ENCODE results near the gene CHRNA4.
"Not testable (repeated sequence)": the region's sequence is repeated elsewhere in the genome, so short reads cannot be mapped to it uniquely, and the experiment has no call there.

CHRNA4 gene

DNA sequence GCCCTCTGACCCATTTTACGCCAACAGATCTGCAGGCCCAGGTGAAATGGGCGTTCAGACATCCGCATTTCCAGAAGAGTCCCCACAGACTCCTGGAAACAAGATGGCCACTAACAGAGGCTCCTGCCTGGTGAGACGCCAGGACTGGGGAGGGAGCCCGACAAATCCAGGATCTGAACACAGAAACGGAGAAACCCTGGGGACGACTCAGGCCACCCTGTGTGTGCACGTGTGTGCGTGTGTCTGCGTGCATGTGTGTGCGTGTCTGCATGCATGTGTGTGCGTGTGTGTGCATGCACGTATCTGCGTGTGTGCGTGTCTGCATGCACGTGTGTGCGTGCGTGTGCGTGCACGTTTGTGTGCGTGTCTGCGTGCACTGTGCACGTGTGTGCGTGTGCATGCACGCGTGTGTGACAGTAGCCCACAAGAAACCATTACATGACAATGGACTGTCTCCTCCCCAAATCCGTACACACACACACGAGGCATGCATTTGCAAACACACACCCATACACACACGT lies 24.9 kb downstream of the CHRNA4 start:
- Histone ChIP-seq H2BK12ac (ENCODE audit: low read length) (peak overlapping the region; percentile 95), H3K4me1 (ENCODE audit: control insufficient read depth in 2 of 2, insufficient read depth in 1 of 2, low read depth in 1 of 2, low read length in 2 of 2) (peaks cover 0 to 2% of the 10 kb centered on the region in 2 donors), H4K91ac (ENCODE audit: low read depth, low read length, poor library complexity) (peak overlapping the region; percentile 34), H3K27me3 (ENCODE audit: control insufficient read depth in 3 of 3, insufficient read depth in 3 of 3, low read depth in 1 of 3, low read length in 3 of 3) (peaks cover 0 to 3% (median 0%) of the 10 kb centered on the region in 3 experiments), H2AFZ (ENCODE audit: low read length) (no peak overlapping the region), H2BK15ac (ENCODE audit: low read length) (no peak overlapping the region), H3K4ac (ENCODE audit: low read length) (peak overlapping the region; percentile 4), H2AK5ac (ENCODE audit: low read depth, low read length) (no peak overlapping the region), H3K27ac (replicated peaks; ENCODE audit: low read length) (no peak overlapping the region), H3K9me3 (replicated peaks in 1 of 2; ENCODE audit: control insufficient read depth in 2 of 2, insufficient read depth in 1 of 2, low read depth in 1 of 2, low read length in 2 of 2) (peaks cover 7 to 9% of the 10 kb centered on the region in 2 donors), H3K36me3 (replicated peaks in 1 of 2; ENCODE audit: control insufficient read depth in 2 of 2, insufficient read depth in 2 of 2, low read length in 2 of 2) (peaks cover 0 to 2% of the 10 kb centered on the region in 2 donors), H3K23ac (ENCODE audit: low read depth, low read length, poor library complexity) (peak overlapping the region; percentile 86), H3K14ac (ENCODE audit: low read length) (peak overlapping the region; percentile 99), H3K18ac (ENCODE audit: low read length) (peak overlapping the region; percentile 59), H3K9ac (ENCODE audit: low read depth, low read length, poor library complexity) (peak overlapping the region; percentile 91), H3K4me2 (ENCODE audit: insufficient read depth, low read length, poor library complexity, severe bottlenecking) (no peak overlapping the region), H2BK120ac (ENCODE audit: low read depth, low read length) (no peak overlapping the region), H3K4me3 (ENCODE audit: low read length in 2 of 2) (peak overlapping the region in 1 of 2 donors; percentile 72), H2BK5ac (ENCODE audit: low read length) (no peak overlapping the region), H4K8ac (ENCODE audit: low read depth, low read length) (no peak overlapping the region), H3K79me1 (ENCODE audit: low read depth, low read length) (peaks cover 2% of the 10 kb centered on the region)
- no peak for DNase-seq (ENCODE audit: low spot score)
- WGBS, 2 donors (ENCODE audit: extremely low coverage in 2 of 2, insufficient read length in 2 of 2, insufficient replicate concordance in 1 of 2) = no CpG with 5 or more reads among the region's 29 CpGs

DNA sequence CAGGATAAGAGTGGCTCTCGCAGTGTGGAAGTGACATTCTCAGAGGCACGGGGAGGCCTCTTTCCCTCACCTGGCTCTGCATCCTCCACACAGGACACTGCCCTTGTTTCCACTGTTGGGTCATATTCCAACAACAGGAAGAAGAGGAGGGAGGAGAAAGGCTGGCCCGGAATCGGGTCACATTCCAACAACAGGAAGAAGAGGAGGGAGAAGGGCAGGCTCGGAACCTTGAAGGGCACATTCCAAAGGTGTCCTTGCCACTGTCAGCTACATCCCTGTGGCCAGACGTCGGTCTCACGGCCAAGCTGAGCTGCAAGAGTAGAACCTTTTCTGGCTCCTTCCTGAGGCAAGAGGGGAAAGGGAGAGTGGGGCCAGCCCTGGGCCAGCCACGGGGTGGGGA lies 25.4 kb downstream of the CHRNA4 start:
- H2BK12ac ChIP-seq (ENCODE audit: low read length) = no peak overlapping the region
- no peak overlapping the region for H3K23ac ChIP-seq (ENCODE audit: low read depth, low read length, poor library complexity)
- H4K91ac ChIP-seq (ENCODE audit: low read depth, low read length, poor library complexity) = no peak overlapping the region
- H3K9me3 ChIP-seq (replicated peaks in 1 of 2; ENCODE audit: control insufficient read depth in 2 of 2, insufficient read depth in 1 of 2, low read depth in 1 of 2, low read length in 2 of 2) = peaks cover 7 to 9% of the 10 kb centered on the region in 2 donors
- no peak overlapping the region for H3K4ac ChIP-seq (ENCODE audit: low read length)
- H3K79me1 ChIP-seq (ENCODE audit: low read depth, low read length) = peaks cover 2% of the 10 kb centered on the region
- no peak overlapping the region for H3K4me3 ChIP-seq (ENCODE audit: low read length in 2 of 2)
- H3K36me3 ChIP-seq (replicated peaks in 1 of 2; ENCODE audit: control insufficient read depth in 2 of 2, insufficient read depth in 2 of 2, low read length in 2 of 2) = peaks cover 0 to 2% of the 10 kb centered on the region in 2 donors
- H3K4me2 ChIP-seq (ENCODE audit: insufficient read depth, low read length, poor library complexity, severe bottlenecking) = no peak overlapping the region
- no peak overlapping the region for H2AK5ac ChIP-seq (ENCODE audit: low read depth, low read length)
- no peak overlapping the region for H3K14ac ChIP-seq (ENCODE audit: low read length)
- no peak overlapping the region for H2BK15ac ChIP-seq (ENCODE audit: low read length)
- WGBS, 2 donors (ENCODE audit: extremely low coverage in 2 of 2, insufficient read length in 2 of 2, insufficient replicate concordance in 1 of 2) = no CpG with 5 or more reads among the region's 9 CpGs
- H2BK120ac ChIP-seq (ENCODE audit: low read depth, low read length) = no peak overlapping the region
- H3K4me1 ChIP-seq (ENCODE audit: control insufficient read depth in 2 of 2, insufficient read depth in 1 of 2, low read depth in 1 of 2, low read length in 2 of 2) = peaks cover 0 to 2% of the 10 kb centered on the region in 2 donors
- H3K27me3 ChIP-seq (ENCODE audit: control insufficient read depth in 3 of 3, insufficient read depth in 3 of 3, low read depth in 1 of 3, low read length in 3 of 3) = peaks cover 0 to 3% (median 0%) of the 10 kb centered on the region in 3 experiments
- DNase-seq (ENCODE audit: low spot score) = no peak
- no peak overlapping the region for H3K18ac ChIP-seq (ENCODE audit: low read length)
- H4K8ac ChIP-seq (ENCODE audit: low read depth, low read length) = no peak overlapping the region
- H2AFZ ChIP-seq (ENCODE audit: low read length) = peak overlapping the region; percentile 51
- H3K9ac ChIP-seq (ENCODE audit: low read depth, low read length, poor library complexity) = peak overlapping the region; percentile 1
- no peak overlapping the region for H3K27ac ChIP-seq (replicated peaks; ENCODE audit: low read length)
- no peak overlapping the region for H2BK5ac ChIP-seq (ENCODE audit: low read length)

DNA sequence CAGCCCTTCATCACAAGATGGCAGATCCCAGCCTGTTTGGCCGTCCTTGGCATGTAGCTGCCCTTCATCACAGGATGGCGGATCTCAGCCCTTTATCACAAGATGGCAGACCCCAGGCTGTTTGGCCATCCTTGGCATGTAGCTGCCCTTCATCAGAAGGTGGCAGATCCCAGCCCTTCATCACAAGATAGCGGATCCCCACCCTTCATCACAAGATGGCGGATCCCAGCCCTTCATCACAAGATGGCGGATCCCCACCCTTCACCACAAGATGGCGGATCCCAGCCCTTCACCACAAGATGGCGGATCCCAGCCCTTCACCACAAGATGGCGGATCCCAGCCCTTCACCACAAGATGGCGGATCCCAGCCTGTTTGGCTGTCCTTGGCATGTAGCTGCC lies 26.1 kb downstream of the CHRNA4 start:
- Histone ChIP-seq H3K23ac (ENCODE audit: low read depth, low read length, poor library complexity) (peak overlapping the region; percentile 29), H2AFZ (ENCODE audit: low read length) (peak overlapping the region; percentile 51)
- not testable (repeated sequence) for H3K9ac ChIP-seq (ENCODE audit: low read depth, low read length, poor library complexity); H3K4me2 ChIP-seq (ENCODE audit: insufficient read depth, low read length, poor library complexity, severe bottlenecking); H3K14ac ChIP-seq (ENCODE audit: low read length); H2BK15ac ChIP-seq (ENCODE audit: low read length); H4K8ac ChIP-seq (ENCODE audit: low read depth, low read length); H3K27me3 ChIP-seq (ENCODE audit: control insufficient read depth in 3 of 3, insufficient read depth in 3 of 3, low read depth in 1 of 3, low read length in 3 of 3); DNase-seq (ENCODE audit: low spot score); H3K36me3 ChIP-seq (replicated peaks in 1 of 2; ENCODE audit: control insufficient read depth in 2 of 2, insufficient read depth in 2 of 2, low read length in 2 of 2); H2BK12ac ChIP-seq (ENCODE audit: low read length); H4K91ac ChIP-seq (ENCODE audit: low read depth, low read length, poor library complexity); H3K4me3 ChIP-seq (ENCODE audit: low read length in 2 of 2); H3K27ac ChIP-seq (replicated peaks; ENCODE audit: low read length); H2AK5ac ChIP-seq (ENCODE audit: low read depth, low read length); H3K79me1 ChIP-seq (ENCODE audit: low read depth, low read length); H2BK5ac ChIP-seq (ENCODE audit: low read length); H3K4ac ChIP-seq (ENCODE audit: low read length); H2BK120ac ChIP-seq (ENCODE audit: low read depth, low read length); H3K4me1 ChIP-seq (ENCODE audit: control insufficient read depth in 2 of 2, insufficient read depth in 1 of 2, low read depth in 1 of 2, low read length in 2 of 2); H3K18ac ChIP-seq (ENCODE audit: low read length); H3K9me3 ChIP-seq (replicated peaks in 1 of 2; ENCODE audit: control insufficient read depth in 2 of 2, insufficient read depth in 1 of 2, low read depth in 1 of 2, low read length in 2 of 2)
- no CpG with 5 or more reads among the region's 9 CpGs for WGBS, 2 donors (ENCODE audit: extremely low coverage in 2 of 2, insufficient read length in 2 of 2, insufficient replicate concordance in 1 of 2)

DNA sequence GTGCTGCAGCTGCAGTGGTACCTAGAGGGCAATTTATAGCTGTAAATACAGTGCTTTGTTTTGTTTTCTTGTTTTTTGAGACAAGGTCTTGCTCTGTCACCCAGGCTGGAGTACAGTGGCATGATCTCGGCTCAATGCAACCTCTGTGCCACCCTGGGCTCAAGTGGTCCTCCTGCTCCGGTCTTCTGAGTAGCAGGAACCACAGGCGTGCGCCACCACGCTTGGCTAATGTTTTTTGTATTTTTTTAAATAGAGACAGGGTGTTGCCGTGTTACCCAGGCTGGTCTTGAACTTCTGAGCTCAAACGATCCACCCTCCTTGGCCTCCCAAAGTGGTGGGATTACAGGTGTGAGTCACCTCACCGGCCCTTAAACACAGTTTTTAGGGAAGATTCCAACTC lies 26.8 kb downstream of the CHRNA4 start:
- Histone ChIP-seq H3K79me1 (ENCODE audit: low read depth, low read length) (peaks cover 2% of the 10 kb centered on the region), H3K9ac (ENCODE audit: low read depth, low read length, poor library complexity) (no peak overlapping the region), H3K18ac (ENCODE audit: low read length) (no peak overlapping the region), H2BK5ac (ENCODE audit: low read length) (no peak overlapping the region), H2BK120ac (ENCODE audit: low read depth, low read length) (no peak overlapping the region), H3K14ac (ENCODE audit: low read length) (no peak overlapping the region), H3K27ac (replicated peaks; ENCODE audit: low read length) (no peak overlapping the region), H3K27me3 (ENCODE audit: control insufficient read depth in 3 of 3, insufficient read depth in 3 of 3, low read depth in 1 of 3, low read length in 3 of 3) (peaks cover 0 to 3% (median 0%) of the 10 kb centered on the region in 3 experiments), H2AFZ (ENCODE audit: low read length) (no peak overlapping the region), H2AK5ac (ENCODE audit: low read depth, low read length) (no peak overlapping the region), H3K23ac (ENCODE audit: low read depth, low read length, poor library complexity) (no peak overlapping the region), H3K36me3 (replicated peaks in 1 of 2; ENCODE audit: control insufficient read depth in 2 of 2, insufficient read depth in 2 of 2, low read length in 2 of 2) (peaks cover 0 to 2% of the 10 kb centered on the region in 2 donors), H4K91ac (ENCODE audit: low read depth, low read length, poor library complexity) (no peak overlapping the region), H2BK12ac (ENCODE audit: low read length) (no peak overlapping the region), H3K9me3 (replicated peaks in 1 of 2; ENCODE audit: control insufficient read depth in 2 of 2, insufficient read depth in 1 of 2, low read depth in 1 of 2, low read length in 2 of 2) (peaks cover 7 to 9% of the 10 kb centered on the region in 2 donors), H2BK15ac (ENCODE audit: low read length) (no peak overlapping the region), H3K4me1 (ENCODE audit: control insufficient read depth in 2 of 2, insufficient read depth in 1 of 2, low read depth in 1 of 2, low read length in 2 of 2) (peaks cover 0 to 2% of the 10 kb centered on the region in 2 donors), H3K4me2 (ENCODE audit: insufficient read depth, low read length, poor library complexity, severe bottlenecking) (no peak overlapping the region), H3K4me3 (ENCODE audit: low read length in 2 of 2) (no peak overlapping the region), H3K4ac (ENCODE audit: low read length) (no peak overlapping the region), H4K8ac (ENCODE audit: low read depth, low read length) (no peak overlapping the region)
- no peak for DNase-seq (ENCODE audit: low spot score)
- WGBS, 2 donors (ENCODE audit: extremely low coverage in 2 of 2, insufficient read length in 2 of 2, insufficient replicate concordance in 1 of 2) = no CpG with 5 or more reads among the region's 8 CpGs
